ENCODE results near the gene SDK2. TPM values are rescaled to one million over a fixed set of nuclear protein-coding genes. Genes with fewer than 3 reads are reported as not detected.

SDK2 gene
- total and polyA plus RNA-seq, 2 of the 4 experiments (the other 2 are of a cell fraction) = under 0.01 to 0.03 TPM

- WGBS, 2 experiments (ENCODE audit: extremely low coverage in 2 of 2, insufficient read length in 1 of 2) = no CpG with 5 or more reads among the region's 6 CpGs
These were observed 323.5 kb downstream of the SDK2 start for GRCh38 chr17:73320601-73321264.

More at GRCh38 chr17:73320601-73321264, 323.5 kb downstream of the SDK2 start:
- dilution Hi-C loops (cut with HindIII; ENCODE audit: low sequenced_read_pairs, unreplicated experiment) = no loop called here
- no peak overlapping the region for H3K14ac ChIP-seq (replicated peaks; ENCODE audit: low read depth, low read length)
- H2AFZ ChIP-seq (replicated peaks; ENCODE audit: low read length, poor library complexity) = no peak overlapping the region
- ATAC-seq (ENCODE audit: low read depth) (no peak), DNase-seq (no peak)
- no peak overlapping the region for H3K27ac ChIP-seq (ENCODE audit: insufficient read depth, low read length)
- H3K9ac ChIP-seq (ENCODE audit: low read depth, low read length) = no peak overlapping the region
- ChIA-PET POLR2A (ENCODE audit: unreplicated experiment) (no interaction called here), CTCF (interaction anchor here (0.6 to 0.9 kb wide), 2 partner anchors 15 to 21 kb away, joined by 3 to 4 read pairs; no protein-coding TSS in a partner anchor)
- H3K23ac ChIP-seq (ENCODE audit: low read depth, low read length) = no peak overlapping the region
- H3K4me2 ChIP-seq (ENCODE audit: low read depth, low read length) = no peak overlapping the region
- BruUV-seq (replicated peaks) = no TSS peak
- no peak overlapping the region for H4K8ac ChIP-seq (ENCODE audit: low read depth in 2 of 2, low read length in 2 of 2)
- H3K79me1 ChIP-seq (ENCODE audit: low read depth in 1 of 2, low read length in 2 of 2) = no peaks in the 10 kb centered on the region
- H2BK120ac ChIP-seq (ENCODE audit: low read depth, low read length) = no peak overlapping the region
- H3K4ac ChIP-seq (ENCODE audit: low read depth, low read length) = no peak overlapping the region
- no peak overlapping the region for H3K4me3 ChIP-seq (ENCODE audit: insufficient read depth, low read depth, low read length)
- H3K18ac ChIP-seq (ENCODE audit: low read depth, low read length) = no peak overlapping the region
- in situ Hi-C loops (cut with MboI; ENCODE audit: low sequenced_read_pairs) = no loop called here
- H2AK5ac ChIP-seq (ENCODE audit: low read depth, low read length) = no peak overlapping the region
- no peak overlapping the region for H2BK5ac ChIP-seq (ENCODE audit: low read depth, low read length, poor library complexity, severe bottlenecking)
- no peak overlapping the region for H3K56ac ChIP-seq (ENCODE audit: extremely low read depth, insufficient read depth, low read length)
- no peak overlapping the region for H2AK9ac ChIP-seq (replicated peaks; ENCODE audit: low read depth, low read length, poor library complexity)
- H4K5ac ChIP-seq (ENCODE audit: low read depth, low read length) = no peak overlapping the region
- intact Hi-C loops (cut with micrococcal nuclease) = no loop called here
- no peak for TF ChIP-seq MAFK (IDR thresholded peaks at IDR 0.05; ENCODE audit: low read depth, low read length)
- peaks cover 9% of the 10 kb centered on the region for H3K9me1 ChIP-seq (ENCODE audit: insufficient read depth, low read length)
- H2BK20ac ChIP-seq (ENCODE audit: low read depth, low read length) = no peak overlapping the region
- H2BK15ac ChIP-seq (ENCODE audit: low read depth, low read length) = no peak overlapping the region
- H4K20me1 ChIP-seq (ENCODE audit: insufficient read depth, low read length) = no peaks in the 10 kb centered on the region
- H3K4me1 ChIP-seq (ENCODE audit: control insufficient read depth, insufficient read depth, low read length) = peaks cover 23% of the 10 kb centered on the region
- H4K91ac ChIP-seq (ENCODE audit: insufficient read depth, low read depth, low read length) = no peak overlapping the region
- H3K36me3 ChIP-seq (ENCODE audit: control insufficient read depth, insufficient read depth, low read length) = no peaks in the 10 kb centered on the region
- H3K9me3 ChIP-seq (ENCODE audit: control insufficient read depth, insufficient read depth, low read length) = no peaks in the 10 kb centered on the region
- H3K27me3 ChIP-seq (ENCODE audit: control insufficient read depth, insufficient read depth, low read length) = no peaks in the 10 kb centered on the region
